SU-DHL-6 (cell line): ENCODE data around the gene NPIPA5.

ENCODE experiments used
- CTCF ChIP-seq: fragments of 200-600 bp; sonication (generic); IDR thresholded peaks from one replicate; pipeline ENCODE4 v1.5.1; 2017; ENCODE audit warnings: antibody characterized with exemption, mild to moderate bottlenecking, low read length, moderate library complexity; ENCODE audit not compliant: insufficient read depth, poor library complexity, severe bottlenecking
- EZH2phosphoT487 ChIP-seq: fragments of 200-600 bp; sonication (generic), shearing (Covaris generic); conservative IDR thresholded peaks from 2 replicates; pipeline ENCODE4 v1.6.1; 2018; ENCODE audit warnings: mild to moderate bottlenecking, antibody characterized with exemption, low read length, moderate library complexity, mixed read lengths

- TF ChIP-seq CTCF (peak; percentile 54), EZH2phosphoT487 (no peak)
Measured at GRCh38 chr16:15427648-15428239, 49.6 kb upstream of the NPIPA5 start.
